DOHH2 (cell line): ENCODE results near the gene SLC35F1.

Source experiments
- H3F3A ChIP-seq: fragments of 200-600 bp; sonication (generic), shearing (Covaris generic); 2 replicates; pipeline ENCODE4 v1.6.0; 2016; ENCODE audit warnings: antibody characterized with exemption, mild to moderate bottlenecking; ENCODE audit not compliant: control insufficient read depth, insufficient read depth
- H3K27ac ChIP-seq: fragments of 200-600 bp; sonication (generic); 2 replicates; pipeline ENCODE4 v1.5.1; 2014; ENCODE audit warnings: low read depth, mild to moderate bottlenecking, low read length, moderate library complexity
- H3K27me3 ChIP-seq: fragments of 200-600 bp; sonication (generic); 2 replicates; pipeline ENCODE4 v1.6.1; 2014; ENCODE audit warnings: mild to moderate bottlenecking, low read length, mixed read lengths; ENCODE audit not compliant: control insufficient read depth
- H3K36me3 ChIP-seq: fragments of 200-600 bp; sonication (generic); 2 replicates; pipeline ENCODE4 v1.6.1; 2014; ENCODE audit warnings: mild to moderate bottlenecking, low read length, moderate library complexity, mixed read lengths; ENCODE audit not compliant: control insufficient read depth
- H3K4me1 ChIP-seq: fragments of 200-600 bp; sonication (generic); 2 replicates; pipeline ENCODE4 v1.6.1; 2014; ENCODE audit warnings: mild to moderate bottlenecking, low read length, mixed read lengths; ENCODE audit not compliant: control insufficient read depth
- H3K4me2 ChIP-seq: fragments of 200-600 bp; sonication (generic); 2 replicates; pipeline ENCODE4 v1.6.0; 2014; ENCODE audit warnings: mild to moderate bottlenecking, low read length, moderate library complexity
- H3K4me3 ChIP-seq: fragments of 200-600 bp; sonication (generic); 2 replicates; pipeline ENCODE4 v1.5.1; 2014; ENCODE audit warnings: mild to moderate bottlenecking, low read length, mixed read lengths
- H3K79me2 ChIP-seq: fragments of 200-600 bp; sonication (generic); 2 replicates; pipeline ENCODE4 v1.6.1; 2014; ENCODE audit warnings: mild to moderate bottlenecking, low read length, mixed read lengths; ENCODE audit not compliant: control insufficient read depth
- H3K9me2 ChIP-seq: fragments of 200-600 bp; sonication (generic); replicated peaks from 2 replicates; pipeline ENCODE4 v1.6.1; 2014; ENCODE audit warnings: mild to moderate bottlenecking, low read length, mixed read lengths; ENCODE audit not compliant: control insufficient read depth
- H3K9me3 ChIP-seq: fragments of 200-600 bp; sonication (generic); 2 replicates; pipeline ENCODE4 v1.6.1; 2014; ENCODE audit warnings: antibody characterized with exemption, low read length, mixed read lengths; ENCODE audit not compliant: control insufficient read depth, insufficient read depth
- H4K20me1 ChIP-seq: fragments of 200-600 bp; sonication (generic); 2 replicates; pipeline ENCODE4 v1.6.0; 2014; ENCODE audit warnings: low read depth, mild to moderate bottlenecking, antibody characterized with exemption, low read length, moderate library complexity; ENCODE audit not compliant: control insufficient read depth, insufficient read depth
- EZH2phosphoT487 ChIP-seq: fragments of 200-600 bp; sonication (generic); IDR thresholded peaks from 2 replicates; pipeline ENCODE4 v1.6.1; 2017; ENCODE audit warnings: borderline replicate concordance, mild to moderate bottlenecking, antibody characterized with exemption, low read length, moderate library complexity, mixed read lengths
- TF ChIP-seq, protein P1 (sequence below): fragments of 200-600 bp; sonication (generic); IDR thresholded peaks from one replicate; pipeline ENCODE4 v1.5.1; 2014; ENCODE audit warnings: antibody characterized with exemption, mild to moderate bottlenecking, low read depth, low read length; ENCODE audit not compliant: poor library complexity, severe bottlenecking

SLC35F1 gene

DNA sequence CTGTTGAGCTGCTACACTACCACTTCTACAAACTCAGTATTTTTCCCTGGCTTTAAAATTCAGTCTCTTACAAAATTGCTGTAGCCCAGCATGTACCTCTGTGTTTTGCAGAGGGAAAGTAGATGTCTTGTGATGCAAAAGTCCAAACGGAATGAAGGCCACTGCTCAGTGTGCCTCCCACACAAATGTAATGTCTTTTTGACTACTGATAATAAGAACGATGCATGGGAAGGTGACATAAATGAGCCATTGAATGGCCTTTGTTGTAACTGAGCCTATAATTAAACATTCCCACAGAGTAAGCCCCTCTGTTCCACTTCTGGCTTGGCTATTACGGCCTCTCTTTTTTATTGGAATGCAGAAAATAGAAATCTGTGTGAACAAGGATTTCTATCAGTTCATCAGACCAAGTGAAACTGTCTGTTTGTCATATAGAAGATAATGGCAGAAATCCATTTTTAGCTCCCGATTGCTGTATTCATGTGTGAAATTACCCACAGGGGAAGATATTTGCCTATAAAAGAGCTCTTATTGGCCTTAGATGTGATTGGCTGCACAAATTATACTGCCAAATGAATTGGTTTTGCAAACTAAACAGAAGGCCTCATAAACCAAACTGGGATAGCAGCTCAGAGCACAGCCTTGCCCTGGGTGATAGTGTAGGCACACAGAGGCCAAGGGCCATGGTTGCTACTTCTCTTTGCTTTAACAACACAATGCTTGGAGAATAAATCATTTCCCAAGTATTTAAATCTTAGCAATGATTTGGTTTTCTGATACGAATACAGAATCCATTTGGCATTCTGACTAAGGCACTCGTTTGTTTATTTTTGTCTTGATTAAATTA, 399.6 kb downstream of the SLC35F1 start:
- H4K20me1 ChIP-seq = no peaks in the 10 kb centered on the region
- H3K4me3 ChIP-seq = no peak overlapping the region
- H3F3A ChIP-seq = no peaks in the 10 kb centered on the region
- no peaks in the 10 kb centered on the region for H3K9me2 ChIP-seq
- TF ChIP-seq, protein P1, sequence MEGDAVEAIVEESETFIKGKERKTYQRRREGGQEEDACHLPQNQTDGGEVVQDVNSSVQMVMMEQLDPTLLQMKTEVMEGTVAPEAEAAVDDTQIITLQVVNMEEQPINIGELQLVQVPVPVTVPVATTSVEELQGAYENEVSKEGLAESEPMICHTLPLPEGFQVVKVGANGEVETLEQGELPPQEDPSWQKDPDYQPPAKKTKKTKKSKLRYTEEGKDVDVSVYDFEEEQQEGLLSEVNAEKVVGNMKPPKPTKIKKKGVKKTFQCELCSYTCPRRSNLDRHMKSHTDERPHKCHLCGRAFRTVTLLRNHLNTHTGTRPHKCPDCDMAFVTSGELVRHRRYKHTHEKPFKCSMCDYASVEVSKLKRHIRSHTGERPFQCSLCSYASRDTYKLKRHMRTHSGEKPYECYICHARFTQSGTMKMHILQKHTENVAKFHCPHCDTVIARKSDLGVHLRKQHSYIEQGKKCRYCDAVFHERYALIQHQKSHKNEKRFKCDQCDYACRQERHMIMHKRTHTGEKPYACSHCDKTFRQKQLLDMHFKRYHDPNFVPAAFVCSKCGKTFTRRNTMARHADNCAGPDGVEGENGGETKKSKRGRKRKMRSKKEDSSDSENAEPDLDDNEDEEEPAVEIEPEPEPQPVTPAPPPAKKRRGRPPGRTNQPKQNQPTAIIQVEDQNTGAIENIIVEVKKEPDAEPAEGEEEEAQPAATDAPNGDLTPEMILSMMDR = no peak
- no peak for TF ChIP-seq EZH2phosphoT487
- no peaks in the 10 kb centered on the region for H3K27me3 ChIP-seq
- H3K79me2 ChIP-seq = no peaks in the 10 kb centered on the region
- no peaks in the 10 kb centered on the region for H3K36me3 ChIP-seq
- no peak overlapping the region for H3K27ac ChIP-seq
- H3K9me3 ChIP-seq = no peaks in the 10 kb centered on the region
- H3K4me2 ChIP-seq = no peak overlapping the region
- H3K4me1 ChIP-seq = no peaks in the 10 kb centered on the region

DNA sequence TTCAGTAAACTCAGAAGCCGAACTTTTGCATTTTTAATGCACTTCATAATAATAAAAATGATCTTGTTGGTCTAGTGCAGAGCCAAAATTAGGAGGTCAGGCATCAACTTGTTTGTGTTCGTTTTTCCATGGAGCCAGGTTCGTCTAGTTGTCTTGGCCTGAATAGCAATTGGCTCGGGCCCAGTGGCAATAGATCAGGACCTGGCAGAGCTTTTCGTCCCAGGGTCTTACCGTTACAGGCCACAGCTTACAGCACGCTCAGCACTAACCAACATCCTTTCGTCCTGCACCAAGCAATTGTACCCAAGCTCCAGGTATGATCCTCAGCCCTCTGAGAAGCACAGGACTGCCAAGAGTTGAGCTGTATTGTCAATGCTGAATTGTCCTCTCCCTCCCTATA, 400.5 kb downstream of the SLC35F1 start:
- no peak overlapping the region for H3K27ac ChIP-seq
- no peak for TF ChIP-seq EZH2phosphoT487
- TF ChIP-seq, protein P1 = no peak
- H3K27me3 ChIP-seq = no peaks in the 10 kb centered on the region

DNA sequence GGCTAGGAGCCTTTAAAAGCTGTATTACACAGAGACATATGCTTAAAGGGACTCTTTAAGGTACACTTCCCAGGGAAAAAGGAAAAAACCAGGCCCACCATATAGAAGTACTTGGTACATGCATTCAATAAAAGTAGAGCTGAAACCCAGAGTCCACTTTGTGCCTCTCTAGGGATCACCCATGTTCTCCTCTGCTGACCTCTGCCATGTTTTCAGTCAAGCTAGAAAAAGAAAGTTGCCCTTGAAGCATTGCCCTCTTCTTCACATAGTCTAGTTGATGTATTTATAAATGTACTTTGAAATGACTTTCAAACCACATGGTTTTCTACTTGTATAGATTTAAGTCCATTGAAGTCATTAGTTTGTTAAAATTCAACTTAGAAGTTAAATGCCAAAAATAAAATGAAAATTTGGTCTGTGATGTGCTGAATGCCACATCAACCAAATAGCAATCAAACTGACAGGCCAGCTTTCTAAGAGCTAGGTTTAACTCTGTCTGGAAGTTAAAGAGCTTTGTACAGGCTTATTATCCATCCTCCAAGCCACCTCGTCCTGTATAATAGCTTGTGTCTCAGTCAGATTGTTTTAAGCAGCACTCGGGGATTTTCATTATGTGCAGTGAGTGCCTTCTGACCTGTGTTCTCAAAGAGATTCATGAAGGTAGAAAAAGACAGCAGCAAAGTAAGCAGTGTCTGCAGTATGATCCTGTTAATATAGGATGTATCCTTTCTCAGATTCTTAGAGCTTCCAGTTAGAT, 402.5 kb downstream of the SLC35F1 start:
- H3K9me2 ChIP-seq = no peaks in the 10 kb centered on the region
- no peaks in the 10 kb centered on the region for H3F3A ChIP-seq
- no peaks in the 10 kb centered on the region for H3K4me1 ChIP-seq
- H3K4me2 ChIP-seq = no peak overlapping the region
- H3K27me3 ChIP-seq = no peaks in the 10 kb centered on the region
- H3K4me3 ChIP-seq = no peak overlapping the region
- no peaks in the 10 kb centered on the region for H3K79me2 ChIP-seq
- no peaks in the 10 kb centered on the region for H3K36me3 ChIP-seq
- H4K20me1 ChIP-seq = no peaks in the 10 kb centered on the region
- no peak overlapping the region for H3K27ac ChIP-seq
- TF ChIP-seq EZH2phosphoT487 = no peak
- TF ChIP-seq, protein P1 = no peak
- H3K9me3 ChIP-seq = no peaks in the 10 kb centered on the region

More for the DNA sequence above, 400.5 kb downstream of the SLC35F1 start:
- H3K4me2 ChIP-seq = no peak overlapping the region
- no peak overlapping the region for H3K4me3 ChIP-seq
- H3K36me3 ChIP-seq = no peaks in the 10 kb centered on the region
- no peaks in the 10 kb centered on the region for H3K4me1 ChIP-seq
- no peaks in the 10 kb centered on the region for H3F3A ChIP-seq
- H3K79me2 ChIP-seq = no peaks in the 10 kb centered on the region
- H3K9me3 ChIP-seq = no peaks in the 10 kb centered on the region
- no peaks in the 10 kb centered on the region for H4K20me1 ChIP-seq
- no peaks in the 10 kb centered on the region for H3K9me2 ChIP-seq
